HEK293 (cell line): ENCODE data around the gene VSTM2L.

ENCODE experiments used
- CTCF ChIA-PET: fragments of 350-600 bp; formaldehyde crosslinking; extraction: SDS; loops from one replicate; lab custom pipeline; 2021; ENCODE audit warnings: antibody characterized with exemption; lab: Yijun Ruan, JAX
- POLR2A ChIA-PET: fragments of 300-600 bp; formaldehyde crosslinking; extraction: SDS; loops from one replicate; lab custom pipeline; 2020; ENCODE audit warnings: antibody characterized with exemption, inconsistent platforms; lab: Yijun Ruan, JAX
- H3K27ac ChIP-seq: fragments of 200-500 bp; sonication (Bioruptor generic); 2 replicates; pipeline ENCODE4 v1.5.1; 2014; ENCODE audit warnings: low read depth, low read length, control low read depth, inconsistent platforms; ENCODE audit errors: extremely low read depth
- H3K36me3 ChIP-seq, 2 experiments: fragments of 200-500 bp in 1 of 2; sonication (Bioruptor generic) in 1 of 2; 1 replicate in 1 of 2; 2 replicates in 1 of 2; pipeline ENCODE4 v1.5.1; 2014 to 2017; ENCODE audit warnings: inconsistent platforms in 2 of 2, low read length in 2 of 2; ENCODE audit not compliant: control insufficient read depth in 2 of 2, insufficient read depth in 1 of 2
- H3K4me1 ChIP-seq: fragments of 200-500 bp; sonication (Bioruptor generic); 2 replicates; pipeline ENCODE4 v1.5.1; 2014; ENCODE audit warnings: mild to moderate bottlenecking, low read length, inconsistent platforms; ENCODE audit not compliant: control insufficient read depth, insufficient read depth
- H3K4me3 ChIP-seq: 2 replicates; pipeline ENCODE4 v1.5.1; 2011; ENCODE audit warnings: low read depth, mild to moderate bottlenecking, control low read depth, low read length, moderate library complexity
- H3K9me3 ChIP-seq: fragments of 200-500 bp; sonication (Bioruptor generic); 2 replicates; pipeline ENCODE4 v1.5.1; 2014; ENCODE audit warnings: low read depth, low read length, inconsistent platforms; ENCODE audit not compliant: control insufficient read depth, insufficient read depth
- EGR2 ChIP-seq: fragments of 450-650 bp; formaldehyde crosslinking; IDR thresholded peaks from 2 replicates; pipeline ENCODE4 v1.5.1; 2016; ENCODE audit warnings: low read depth, missing biosample characterization, missing genetic modification characterization
- INSM2 ChIP-seq: fragments of 450-650 bp; formaldehyde crosslinking; IDR thresholded peaks from 2 replicates; pipeline ENCODE4 v1.5.1; 2016; ENCODE audit warnings: missing biosample characterization, missing genetic modification characterization
- KLF17 ChIP-seq: fragments of 450-650 bp; formaldehyde crosslinking; IDR thresholded peaks from 2 replicates; pipeline ENCODE4 v1.5.1; 2016; ENCODE audit warnings: missing biosample characterization, missing genetic modification characterization
- OSR2 ChIP-seq: fragments of 450-650 bp; formaldehyde crosslinking; IDR thresholded peaks from 2 replicates; pipeline ENCODE4 v1.5.1; 2016; ENCODE audit warnings: missing biosample characterization, missing genetic modification characterization
- PRDM10 ChIP-seq: fragments of 450-650 bp; formaldehyde crosslinking; IDR thresholded peaks from 2 replicates; pipeline ENCODE4 v1.5.1; 2016; ENCODE audit warnings: missing biosample characterization, missing genetic modification characterization
- PRDM2 ChIP-seq: fragments of 450-650 bp; formaldehyde crosslinking; IDR thresholded peaks from 2 replicates; pipeline ENCODE4 v1.5.1; 2016; ENCODE audit warnings: missing biosample characterization, missing genetic modification characterization, borderline replicate concordance
- WT1 ChIP-seq: fragments of 450-650 bp; formaldehyde crosslinking; IDR thresholded peaks from 2 replicates; pipeline ENCODE4 v1.5.1; 2016; ENCODE audit warnings: missing biosample characterization, missing genetic modification characterization
- ZBTB10 ChIP-seq: fragments of 450-650 bp; formaldehyde crosslinking; IDR thresholded peaks from 2 replicates; pipeline ENCODE4 v1.5.1; 2016; ENCODE audit warnings: missing biosample characterization, missing genetic modification characterization
- ZBTB17 ChIP-seq: fragments of 450-650 bp; formaldehyde crosslinking; IDR thresholded peaks from 2 replicates; pipeline ENCODE4 v1.5.1; 2016; ENCODE audit warnings: missing biosample characterization, missing genetic modification characterization
- ZNF140 ChIP-seq: fragments of 450-650 bp; formaldehyde crosslinking; IDR thresholded peaks from 2 replicates; pipeline ENCODE4 v1.5.1; 2016; ENCODE audit warnings: missing biosample characterization, missing genetic modification characterization
- ZNF398 ChIP-seq: fragments of 450-650 bp; formaldehyde crosslinking; IDR thresholded peaks from 2 replicates; pipeline ENCODE4 v1.5.1; 2017; ENCODE audit warnings: missing biosample characterization, missing genetic modification characterization
- ZNF473 ChIP-seq: fragments of 450-650 bp; formaldehyde crosslinking; IDR thresholded peaks from 2 replicates; pipeline ENCODE4 v1.5.1; 2017; ENCODE audit warnings: missing biosample characterization, missing genetic modification characterization
- ZNF521 ChIP-seq: fragments of 450-650 bp; formaldehyde crosslinking; IDR thresholded peaks from 2 replicates; pipeline ENCODE4 v1.5.1; 2017; ENCODE audit warnings: missing biosample characterization, mild to moderate bottlenecking, missing genetic modification characterization
- ZNF600 ChIP-seq: fragments of 450-650 bp; formaldehyde crosslinking; IDR thresholded peaks from 2 replicates; pipeline ENCODE4 v1.5.1; 2016; ENCODE audit warnings: missing biosample characterization, missing genetic modification characterization
- ZNF626 ChIP-seq: fragments of 450-650 bp; sonication (Bioruptor Pico); formaldehyde crosslinking; IDR thresholded peaks from 2 replicates; pipeline ENCODE4 v1.5.1; 2018; ENCODE audit warnings: missing biosample characterization, missing genetic modification characterization, inconsistent platforms
- ZNF704 ChIP-seq: fragments of 450-650 bp; formaldehyde crosslinking; IDR thresholded peaks from 2 replicates; pipeline ENCODE4 v1.5.1; 2016; ENCODE audit warnings: missing biosample characterization, missing genetic modification characterization

VSTM2L gene

GRCh38 chr20:37915434-37915787 is 12.5 kb downstream of the VSTM2L start (continued):
- TF ChIP-seq ZBTB10 (no peak), ZNF140 (no peak)
- TF ChIP-seq, all 188 proteins: peak for 0

GRCh38 chr20:37915800-37916570 is 13.1 kb downstream of the VSTM2L start:
- ChIA-PET CTCF (interaction anchor here (2.2 kb wide), 1 partner anchor 305 kb away, joined by 6 read pairs; no protein-coding TSS in a partner anchor), POLR2A (no interaction called here)
- Histone ChIP-seq H3K27ac (no peak overlapping the region), H3K36me3 (no peaks in the 10 kb centered on the region), H3K4me3 (no peak overlapping the region), H3K4me1 (0 out of 2 replicates have a peak, but pooled peaks cover 3% of the 10 kb centered on the region), H3K9me3 (no peaks in the 10 kb centered on the region)
- TF ChIP-seq ZNF521 (tag by site-specific recombination) = no peak
- TF ChIP-seq ZNF473 (tag by site-specific recombination) = no peak
- peak; percentile 59; the same call in 1 of the 2 replicates for TF ChIP-seq ZBTB17 (tag by site-specific recombination)
- TF ChIP-seq EGR2 (tag by site-specific recombination) = peak; percentile 96
- no peak for TF ChIP-seq ZNF626 (tag by site-specific recombination)
- TF ChIP-seq WT1 = peak; percentile 54; the same call in 1 of the 2 replicates
- no peak for TF ChIP-seq PRDM2
- TF ChIP-seq ZNF398 = peak; percentile 24; the same call in 1 of the 2 replicates
- TF ChIP-seq INSM2 (tag by site-specific recombination) = no peak
- TF ChIP-seq KLF17 (tag by site-specific recombination) = peak; percentile 62; the same call in 1 of the 2 replicates
- TF ChIP-seq OSR2 (tag by site-specific recombination) = 0 out of 2 replicates have a peak, but pooled peaks have one; percentile 43
- TF ChIP-seq PRDM10 (tag by site-specific recombination) = peak; percentile 13; the same call in 1 of the 2 replicates
- peak; percentile 84 for TF ChIP-seq ZNF600 (tag by site-specific recombination)
- TF ChIP-seq ZNF704 (tag by site-specific recombination) = no peak
